SK-N-SH (cell line): ENCODE data around the gene DCAF8. TPM values are rescaled to one million over a fixed set of nuclear protein-coding genes. Genes with fewer than 3 reads are reported as not detected.

Experiments
- CTCF ChIA-PET: fragments of 300-600, 350-600 bp; formaldehyde crosslinking; extraction: SDS; loops from one replicate; lab custom pipeline; 2021; lab: Yijun Ruan, JAX
- POLR2A ChIA-PET: fragments of 350-600 bp; sonication (Branson Sonifier 250); formaldehyde crosslinking; extraction: SDS; loops from one replicate; lab custom pipeline; 2020; ENCODE audit warnings: antibody characterized with exemption, inconsistent platforms; lab: Yijun Ruan, JAX
- DNase-seq: peaks from one replicate; pipeline ENCODE4 v3.0.0; 2012
- H2AFZ ChIP-seq: fragments of 200-600 bp; sonication (generic); 2 replicates; pipeline ENCODE4 v1.8.1; 2016; ENCODE audit warnings: antibody characterized with exemption, mild to moderate bottlenecking, low read depth
- H3F3A ChIP-seq: fragments of 200-600 bp; sonication (generic); replicated peaks from 2 replicates; pipeline ENCODE3; 2016; ENCODE audit warnings: antibody characterized with exemption, mild to moderate bottlenecking; ENCODE audit not compliant: insufficient read depth
- H3K27ac ChIP-seq, 2 experiments: fragments of 200-500 bp in 1 of 2; fragments of 200-600 bp in 1 of 2; sonication (Bioruptor generic) in 1 of 2; sonication (generic), shearing (Covaris generic) in 1 of 2; 2 replicates each; pipeline versions ENCODE4 v1.5.1 to v1.6.1; 2014 to 2016; ENCODE audit warnings: low read depth in 2 of 2, inconsistent platforms in 1 of 2, low read length in 1 of 2, mild to moderate bottlenecking in 1 of 2, mixed read lengths in 1 of 2
- H3K27me3 ChIP-seq: fragments of 200-600 bp; sonication (generic), shearing (Covaris generic); 2 replicates; pipeline ENCODE4 v1.6.1; 2016; ENCODE audit warnings: mixed run types; ENCODE audit not compliant: insufficient read depth
- H3K36me3 ChIP-seq, 2 experiments: fragments of 200-500 bp in 1 of 2; fragments of 200-600 bp in 1 of 2; sonication (Bioruptor generic) in 1 of 2; sonication (generic) in 1 of 2; replicated peaks in 1 of 2; 2 replicates each; pipeline versions ENCODE3 to v1.5.1; 2014 to 2016; ENCODE audit warnings: low read length in 1 of 2, mild to moderate bottlenecking in 1 of 2; ENCODE audit not compliant: insufficient read depth in 2 of 2, control insufficient read depth in 1 of 2
- H3K4me1 ChIP-seq, 2 experiments: fragments of 200-500 bp in 1 of 2; fragments of 200-600 bp in 1 of 2; sonication (Bioruptor generic) in 1 of 2; sonication (generic), shearing (Covaris generic) in 1 of 2; 2 replicates each; pipeline versions ENCODE4 v1.5.1 to v1.6.1; 2014 to 2016; ENCODE audit warnings: low read depth in 1 of 2, low read length in 1 of 2, mixed run types in 1 of 2; ENCODE audit not compliant: insufficient read depth in 2 of 2, control insufficient read depth in 1 of 2
- H3K4me2 ChIP-seq: fragments of 200-600 bp; sonication (generic), shearing (Covaris generic); 2 replicates; pipeline ENCODE4 v1.6.1; 2017; ENCODE audit warnings: mixed run types
- H3K4me3 ChIP-seq, 2 experiments: fragments of 200-500 bp in 1 of 2; fragments of 200-600 bp in 1 of 2; sonication (Bioruptor generic) in 1 of 2; sonication (generic), shearing (Covaris generic) in 1 of 2; 2 replicates each; pipeline versions ENCODE4 v1.5.1 to v1.8.1; 2014 to 2016; ENCODE audit warnings: low read depth in 2 of 2, inconsistent platforms in 1 of 2, low read length in 1 of 2, mild to moderate bottlenecking in 1 of 2, mixed read lengths in 1 of 2, moderate library complexity in 1 of 2
- H3K79me2 ChIP-seq: fragments of 200-600 bp; sonication (generic); 2 replicates; pipeline ENCODE4 v1.8.1; 2017; ENCODE audit warnings: mild to moderate bottlenecking; ENCODE audit not compliant: insufficient read depth
- H3K9ac ChIP-seq: fragments of 200-600 bp; sonication (generic); 2 replicates; pipeline ENCODE4 v1.6.1; 2017; ENCODE audit warnings: mixed run types
- H3K9me2 ChIP-seq: fragments of 200-600 bp; sonication (generic); 2 replicates; pipeline ENCODE4 v1.6.1; 2017; ENCODE audit warnings: mixed run types
- H3K9me3 ChIP-seq: fragments of 200-600 bp; sonication (generic); 2 replicates; pipeline ENCODE4 v1.6.1; 2017; ENCODE audit warnings: mixed run types, mild to moderate bottlenecking, moderate library complexity
- H4K20me1 ChIP-seq: fragments of 200-600 bp; sonication (generic); 2 replicates; pipeline ENCODE4 v1.6.1; 2017; ENCODE audit warnings: mild to moderate bottlenecking, mixed run types; ENCODE audit not compliant: insufficient read depth
- FOSL2 ChIP-seq: IDR thresholded peaks from 2 replicates; pipeline ENCODE4 v1.4.0; 2012; ENCODE audit warnings: low read depth, mild to moderate bottlenecking, moderate library complexity, borderline replicate concordance
- FOXM1 ChIP-seq: IDR thresholded peaks from 2 replicates; pipeline ENCODE4 v1.4.0; 2012; ENCODE audit warnings: low read depth, mild to moderate bottlenecking
- GABPA ChIP-seq: IDR thresholded peaks from 2 replicates; pipeline ENCODE4 v1.4.0; 2012; ENCODE audit warnings: low read depth, mild to moderate bottlenecking
- GATA2 ChIP-seq: sonication (generic); formaldehyde crosslinking; IDR thresholded peaks from 2 replicates; pipeline ENCODE4 v1.5.0; 2020; ENCODE audit warnings: mild to moderate bottlenecking, missing genetic modification reagents
- NFIC ChIP-seq: IDR thresholded peaks from 2 replicates; pipeline ENCODE4 v1.4.0; 2012; ENCODE audit warnings: borderline replicate concordance
- NRF1 ChIP-seq: IDR thresholded peaks from 2 replicates; pipeline ENCODE4 v1.6.1; 2012; ENCODE audit warnings: low read depth, mild to moderate bottlenecking, low read length
- RFX5 ChIP-seq: IDR thresholded peaks from 2 replicates; pipeline ENCODE4 v1.6.1; 2012; ENCODE audit warnings: mild to moderate bottlenecking, improper control_type of control experiment, low read length
- RXRA ChIP-seq: IDR thresholded peaks from 2 replicates; pipeline ENCODE4 v1.4.0; 2012; ENCODE audit warnings: low read depth, mild to moderate bottlenecking, borderline replicate concordance
- SIN3A ChIP-seq: IDR thresholded peaks from 2 replicates; pipeline ENCODE4 v1.6.1; 2012; ENCODE audit warnings: low read depth, mild to moderate bottlenecking, low read length, moderate library complexity, borderline replicate concordance
- TAF1 ChIP-seq: IDR thresholded peaks from 2 replicates; pipeline ENCODE4 v1.6.1; 2012; ENCODE audit warnings: low read depth, mild to moderate bottlenecking, low read length, moderate library complexity, borderline replicate concordance
- TCF12 ChIP-seq: IDR thresholded peaks from 2 replicates; pipeline ENCODE4 v1.4.0; 2012
- WGBS: methylation state at CpG from one replicate; pipeline ENCODE4 v1.1.6; 2017; ENCODE audit warnings: low lambda C conversion rate; 5-methylcytosine and 5-hydroxymethylcytosine counted together
- polyA plus RNA-seq, 3 experiments: library from polyadenylated mRNA; depleted of rRNA; stranded (reverse); fragments of >200 nt; gene quantifications; 2 replicates each; pipeline ENCODE4 v1.2.3, GENCODE V29; 2012
- TF ChIP-seq, protein P1 (sequence below): fragments of 150-350 bp; IDR thresholded peaks from 2 replicates; pipeline ENCODE4 v1.6.1; 2016; ENCODE audit warnings: mild to moderate bottlenecking, low read depth, low read length
- TF ChIP-seq, protein P2 (sequence below): fragments of 150-350 bp; IDR thresholded peaks from 2 replicates; pipeline ENCODE4 v1.6.1; 2017; ENCODE audit warnings: antibody characterized with exemption, low read length, low read depth, borderline replicate concordance
- TF ChIP-seq, protein P3 (sequence below): IDR thresholded peaks from 2 replicates; pipeline ENCODE4 v1.4.0; 2012; ENCODE audit warnings: low read depth, borderline replicate concordance
- TF ChIP-seq, protein P4 (sequence below): IDR thresholded peaks from 2 replicates; pipeline ENCODE4; 2012

DCAF8 gene
- polyA plus RNA-seq, 1 of the 3 experiments (the other 2 are of a cell fraction), result 108 TPM

DNA sequence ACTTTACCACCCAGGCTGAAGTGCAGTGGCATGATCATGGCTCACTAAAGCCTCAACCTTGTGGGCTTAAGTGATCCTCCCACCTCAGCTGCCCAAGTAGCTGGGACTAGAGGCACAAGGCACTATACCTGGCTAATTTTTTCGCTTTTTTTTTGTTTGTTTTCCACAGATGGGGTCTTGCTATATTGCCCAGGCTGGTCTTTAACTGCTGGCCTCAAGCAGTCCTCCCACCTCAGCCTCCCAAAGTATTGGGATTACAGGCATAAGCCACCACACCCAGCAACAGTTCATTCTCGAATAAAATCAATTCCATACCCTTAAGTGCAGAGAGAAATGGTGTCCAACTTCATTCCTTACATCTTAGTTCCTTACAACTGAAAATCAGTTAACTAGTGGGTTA lies 24.8 kb downstream of the DCAF8 start:
- no peaks in the 10 kb centered on the region for H3K9me3 ChIP-seq
- H2AFZ ChIP-seq, result no peak overlapping the region
- H3K4me1 ChIP-seq, result no peaks in the 10 kb centered on the region
- H3K36me3 ChIP-seq, result peaks cover 72 to 76% of the 10 kb centered on the region in 2 experiments
- no peaks in the 10 kb centered on the region for H3K27me3 ChIP-seq
- CTCF ChIA-PET, result interaction anchor here (0.9 to 26.9 kb wide), 5 partner anchors 14 to 137 kb away, joined by 3 to 293 read pairs (median 20); partner anchors contain the start of gene CASQ1
- H4K20me1 ChIP-seq, result no peaks in the 10 kb centered on the region; the same call in 1 of the 2 replicates
- DNase-seq, result no peak
- H3K9ac ChIP-seq, result no peak overlapping the region
- H3K9me2 ChIP-seq, result no peaks in the 10 kb centered on the region
- no peak overlapping the region for H3K4me3 ChIP-seq
- no peaks in the 10 kb centered on the region for H3F3A ChIP-seq
- 92% methylated on average over 2 of the region's 2 CpGs for WGBS
- H3K4me2 ChIP-seq, result no peak overlapping the region
- no peak for TF ChIP-seq SIN3A
- no peak for TF ChIP-seq FOXM1
- no peak for TF ChIP-seq RFX5
- TF ChIP-seq FOSL2, result no peak
- TF ChIP-seq, protein P1, sequence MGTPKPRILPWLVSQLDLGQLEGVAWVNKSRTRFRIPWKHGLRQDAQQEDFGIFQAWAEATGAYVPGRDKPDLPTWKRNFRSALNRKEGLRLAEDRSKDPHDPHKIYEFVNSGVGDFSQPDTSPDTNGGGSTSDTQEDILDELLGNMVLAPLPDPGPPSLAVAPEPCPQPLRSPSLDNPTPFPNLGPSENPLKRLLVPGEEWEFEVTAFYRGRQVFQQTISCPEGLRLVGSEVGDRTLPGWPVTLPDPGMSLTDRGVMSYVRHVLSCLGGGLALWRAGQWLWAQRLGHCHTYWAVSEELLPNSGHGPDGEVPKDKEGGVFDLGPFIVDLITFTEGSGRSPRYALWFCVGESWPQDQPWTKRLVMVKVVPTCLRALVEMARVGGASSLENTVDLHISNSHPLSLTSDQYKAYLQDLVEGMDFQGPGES, result no peak
- TF ChIP-seq, protein P2, sequence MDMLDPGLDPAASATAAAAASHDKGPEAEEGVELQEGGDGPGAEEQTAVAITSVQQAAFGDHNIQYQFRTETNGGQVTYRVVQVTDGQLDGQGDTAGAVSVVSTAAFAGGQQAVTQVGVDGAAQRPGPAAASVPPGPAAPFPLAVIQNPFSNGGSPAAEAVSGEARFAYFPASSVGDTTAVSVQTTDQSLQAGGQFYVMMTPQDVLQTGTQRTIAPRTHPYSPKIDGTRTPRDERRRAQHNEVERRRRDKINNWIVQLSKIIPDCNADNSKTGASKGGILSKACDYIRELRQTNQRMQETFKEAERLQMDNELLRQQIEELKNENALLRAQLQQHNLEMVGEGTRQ, result no peak
- no peak for TF ChIP-seq TCF12
- TF ChIP-seq, protein P3, sequence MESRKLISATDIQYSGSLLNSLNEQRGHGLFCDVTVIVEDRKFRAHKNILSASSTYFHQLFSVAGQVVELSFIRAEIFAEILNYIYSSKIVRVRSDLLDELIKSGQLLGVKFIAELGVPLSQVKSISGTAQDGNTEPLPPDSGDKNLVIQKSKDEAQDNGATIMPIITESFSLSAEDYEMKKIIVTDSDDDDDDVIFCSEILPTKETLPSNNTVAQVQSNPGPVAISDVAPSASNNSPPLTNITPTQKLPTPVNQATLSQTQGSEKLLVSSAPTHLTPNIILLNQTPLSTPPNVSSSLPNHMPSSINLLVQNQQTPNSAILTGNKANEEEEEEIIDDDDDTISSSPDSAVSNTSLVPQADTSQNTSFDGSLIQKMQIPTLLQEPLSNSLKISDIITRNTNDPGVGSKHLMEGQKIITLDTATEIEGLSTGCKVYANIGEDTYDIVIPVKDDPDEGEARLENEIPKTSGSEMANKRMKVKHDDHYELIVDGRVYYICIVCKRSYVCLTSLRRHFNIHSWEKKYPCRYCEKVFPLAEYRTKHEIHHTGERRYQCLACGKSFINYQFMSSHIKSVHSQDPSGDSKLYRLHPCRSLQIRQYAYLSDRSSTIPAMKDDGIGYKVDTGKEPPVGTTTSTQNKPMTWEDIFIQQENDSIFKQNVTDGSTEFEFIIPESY, result no peak
- TF ChIP-seq, protein P4, sequence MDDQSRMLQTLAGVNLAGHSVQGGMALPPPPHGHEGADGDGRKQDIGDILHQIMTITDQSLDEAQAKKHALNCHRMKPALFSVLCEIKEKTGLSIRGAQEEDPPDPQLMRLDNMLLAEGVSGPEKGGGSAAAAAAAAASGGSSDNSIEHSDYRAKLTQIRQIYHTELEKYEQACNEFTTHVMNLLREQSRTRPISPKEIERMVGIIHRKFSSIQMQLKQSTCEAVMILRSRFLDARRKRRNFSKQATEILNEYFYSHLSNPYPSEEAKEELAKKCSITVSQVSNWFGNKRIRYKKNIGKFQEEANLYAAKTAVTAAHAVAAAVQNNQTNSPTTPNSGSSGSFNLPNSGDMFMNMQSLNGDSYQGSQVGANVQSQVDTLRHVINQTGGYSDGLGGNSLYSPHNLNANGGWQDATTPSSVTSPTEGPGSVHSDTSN, result no peak
- TF ChIP-seq GABPA, result no peak
- H3K79me2 ChIP-seq, result peaks cover 8% of the 10 kb centered on the region; the same call in 1 of the 2 replicates
- POLR2A ChIA-PET, result no interaction called here
- no peak overlapping the region for H3K27ac ChIP-seq

DNA sequence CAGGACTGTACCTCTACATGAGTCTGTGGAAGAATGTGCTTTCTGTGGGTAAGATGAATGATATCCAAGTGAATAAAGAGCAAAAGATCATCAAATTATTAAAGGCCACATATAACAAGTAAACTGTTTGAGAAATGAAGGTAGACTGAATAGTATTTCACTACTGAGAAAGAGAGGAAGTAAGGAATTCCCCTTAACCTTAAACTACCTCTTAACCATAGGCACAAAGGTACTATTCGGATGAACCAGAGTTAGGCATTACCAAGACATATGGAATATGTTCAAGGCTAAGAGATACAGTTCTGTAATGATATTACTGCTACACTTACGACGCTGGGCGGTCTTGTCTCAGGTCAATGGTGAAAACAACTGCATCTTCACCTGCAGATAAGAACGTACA lies 25.5 kb downstream of the DCAF8 start:
- Histone ChIP-seq H3K36me3 (peaks cover 68 to 77% of the 10 kb centered on the region in 2 experiments), H2AFZ (no peak overlapping the region), H3K4me1 (no peaks in the 10 kb centered on the region), H3K4me2 (no peak overlapping the region), H3K27me3 (no peaks in the 10 kb centered on the region), H3K27ac (no peak overlapping the region), H3K4me3 (no peak overlapping the region), H3F3A (no peaks in the 10 kb centered on the region), H3K79me2 (peaks cover 3% of the 10 kb centered on the region; the same call in 1 of the 2 replicates), H4K20me1 (no peaks in the 10 kb centered on the region), H3K9ac (no peak overlapping the region), H3K9me2 (no peaks in the 10 kb centered on the region), H3K9me3 (no peaks in the 10 kb centered on the region)
- DNase-seq, result no peak
- TF ChIP-seq, protein P1, result no peak
- TF ChIP-seq NRF1 (no peak), GATA2 (CRISPR knock-in tag) (no peak), TCF12 (no peak), RXRA (no peak), FOSL2 (no peak), NFIC (no peak), TAF1 (no peak)
- TF ChIP-seq, protein P2, result no peak
- POLR2A ChIA-PET, result no interaction called here
- WGBS, result 96% methylated on average over 5 of the region's 5 CpGs
- CTCF ChIA-PET, result interaction anchor here (0.7 to 26.9 kb wide), 6 partner anchors 11 to 191 kb away, joined by 3 to 293 read pairs (median 18); partner anchors contain the start of gene CASQ1
